HCT116 (cell line): ENCODE data around the gene PPIL6. TPM values are rescaled to one million over a fixed set of nuclear protein-coding genes. Genes with fewer than 3 reads are reported as not detected.

Experiments used
- ATAC-seq: fragments of 200-7000 bp; cut with Tn5 transposase; 2 replicates; pipeline ENCODE4 v1.9.1; 2020; ENCODE audit warnings: mild to moderate bottlenecking, moderate library complexity
- BruUV-seq: library from RNA; stranded (reverse); fragments of 400-500 nt; replicated peaks from 2 replicates; lab custom pipeline; 2021; lab: Mats Ljungman, UMichigan
- CTCF ChIA-PET: fragments of 300-600 bp; sonication (Branson Sonifier 250); formaldehyde crosslinking; loops from one replicate; lab custom pipeline; 2021; ENCODE audit warnings: antibody characterized with exemption; lab: Charles Lee
- POLR2A ChIA-PET: fragments of 300-600, 350-600 bp; sonication (Branson Sonifier 250); formaldehyde crosslinking; loops from one replicate; lab custom pipeline; 2021; ENCODE audit warnings: antibody characterized with exemption; lab: Charles Lee
- RAD21 ChIA-PET, 2 experiments: fragments of 300-600 bp; sonication (Branson Sonifier 250); formaldehyde crosslinking; loops; one replicate each; lab custom pipeline; 2023; ENCODE audit warnings: low total read pairs in 2 of 2; ENCODE audit not compliant: uncharacterized antibody in 2 of 2, unreplicated experiment in 2 of 2, low non-redundant PET in 1 of 2; lab: Charles Lee
- DNase-seq: peaks from one replicate; pipeline ENCODE4 v3.0.0-alpha.2; 2010; ENCODE audit warnings: low read depth, low spot score
- H2AFZ ChIP-seq: fragments of 200-600 bp; shearing (Covaris generic), sonication (generic); 2 replicates; pipeline ENCODE4 v1.6.1; 2017; ENCODE audit warnings: low read depth, mixed run types, mixed read lengths, antibody characterized with exemption, low read length; ENCODE audit not compliant: poor library complexity, severe bottlenecking
- H3K27ac ChIP-seq: 2 replicates; pipeline ENCODE4 v1.5.1; 2012; ENCODE audit warnings: low read depth, low read length
- H3K27me3 ChIP-seq: fragments of 200-600 bp; sonication (generic); 2 replicates; pipeline ENCODE4 v1.6.1; 2016; ENCODE audit warnings: mixed run types, low read length, mixed read lengths; ENCODE audit not compliant: insufficient read depth
- H3K36me3 ChIP-seq, 2 experiments: fragments of 200-500 bp in 1 of 2; fragments of 200-600 bp in 1 of 2; sonication (Bioruptor generic) in 1 of 2; sonication (generic) in 1 of 2; 2 replicates each; pipeline versions ENCODE4 v1.5.1 to v1.6.1; 2014 to 2016; ENCODE audit warnings: low read length in 2 of 2, inconsistent platforms in 1 of 2, mixed read lengths in 1 of 2, mixed run types in 1 of 2; ENCODE audit not compliant: insufficient read depth in 2 of 2, control insufficient read depth in 1 of 2
- H3K4me1 ChIP-seq, 2 experiments: fragments of 200-600 bp in 1 of 2; sonication (generic) in 1 of 2; 2 replicates each; pipeline versions ENCODE4 v1.5.1 to v1.6.1; 2012 to 2017; ENCODE audit warnings: low read length in 2 of 2, inconsistent platforms in 1 of 2, mild to moderate bottlenecking in 1 of 2, mixed read lengths in 1 of 2, mixed run types in 1 of 2, moderate library complexity in 1 of 2; ENCODE audit not compliant: insufficient read depth in 2 of 2, control insufficient read depth in 1 of 2
- H3K4me2 ChIP-seq: fragments of 200-600 bp; sonication (generic); 2 replicates; pipeline ENCODE4 v1.6.1; 2017; ENCODE audit warnings: mixed run types, low read length, mixed read lengths
- H3K4me3 ChIP-seq, 2 experiments: fragments of 200-600 bp in 1 of 2; sonication (generic) in 1 of 2; replicated peaks in 1 of 2; 2 replicates each; pipeline ENCODE4 v1.5.1; 2011 to 2016; ENCODE audit warnings: low read length in 2 of 2, control low read depth in 1 of 2, low read depth in 1 of 2, mild to moderate bottlenecking in 1 of 2, mixed read lengths in 1 of 2, mixed run types in 1 of 2
- H3K79me2 ChIP-seq: fragments of 200-600 bp; sonication (generic); 2 replicates; pipeline ENCODE4 v1.6.1; 2017; ENCODE audit warnings: mild to moderate bottlenecking, mixed run types, low read length, moderate library complexity, mixed read lengths; ENCODE audit not compliant: insufficient read depth
- H3K9ac ChIP-seq: fragments of 200-600 bp; sonication (generic); 2 replicates; pipeline ENCODE4 v1.6.1; 2016; ENCODE audit warnings: low read length, mixed read lengths
- H3K9me2 ChIP-seq: fragments of 200-600 bp; sonication (generic), shearing (Covaris generic); 2 replicates; pipeline ENCODE4 v1.6.1; 2017; ENCODE audit warnings: mixed run types, mild to moderate bottlenecking, moderate library complexity; ENCODE audit not compliant: insufficient read depth
- H3K9me3 ChIP-seq, 2 experiments: fragments of 200-500 bp in 1 of 2; fragments of 200-600 bp in 1 of 2; sonication (Bioruptor generic) in 1 of 2; sonication (generic) in 1 of 2; 2 replicates each; pipeline ENCODE4 v1.6.1; 2014 to 2017; ENCODE audit warnings: low read length in 2 of 2, mixed read lengths in 2 of 2, inconsistent platforms in 1 of 2, low read depth in 1 of 2, mild to moderate bottlenecking in 1 of 2, mixed run types in 1 of 2, moderate library complexity in 1 of 2; ENCODE audit not compliant: control insufficient read depth in 1 of 2, insufficient read depth in 1 of 2
- H4K20me1 ChIP-seq: fragments of 200-600 bp; sonication (generic), shearing (Covaris generic); 2 replicates; pipeline ENCODE4 v1.6.1; 2017; ENCODE audit warnings: mixed run types, mild to moderate bottlenecking, moderate library complexity; ENCODE audit not compliant: insufficient read depth
- CBX3 ChIP-seq: IDR thresholded peaks from 2 replicates; pipeline ENCODE4 v1.6.1; 2012; ENCODE audit warnings: low read depth
- CEBPB ChIP-seq: IDR thresholded peaks from 2 replicates; pipeline ENCODE4 v1.6.1; 2012; ENCODE audit warnings: low read depth
- FOSL1 ChIP-seq: IDR thresholded peaks from 2 replicates; pipeline ENCODE4 v1.6.1; 2012; ENCODE audit warnings: low read depth
- POLR2A ChIP-seq: IDR thresholded peaks from 2 replicates; pipeline ENCODE4 v1.7.0; 2011; ENCODE audit warnings: borderline replicate concordance; ENCODE audit not compliant: insufficient read depth, insufficient read length; ENCODE audit errors: extremely low read depth
- SP1 ChIP-seq: IDR thresholded peaks from 2 replicates; pipeline ENCODE4 v1.6.1; 2012; ENCODE audit warnings: low read depth
- SRF ChIP-seq: IDR thresholded peaks from 2 replicates; pipeline ENCODE4 v1.6.1; 2012; ENCODE audit warnings: low read depth
- TCF7L2 ChIP-seq: IDR thresholded peaks from 2 replicates; pipeline ENCODE4 v1.7.0; 2011; ENCODE audit warnings: borderline replicate concordance, inconsistent platforms; ENCODE audit not compliant: insufficient read depth, insufficient read length; ENCODE audit errors: extremely low read depth
- YY1 ChIP-seq: IDR thresholded peaks from 2 replicates; pipeline ENCODE4 v1.6.1; 2011; ENCODE audit warnings: low read length, low read depth, moderate library complexity, mild to moderate bottlenecking; ENCODE audit not compliant: insufficient replicate concordance; ENCODE audit errors: extremely low read depth
- ZFX ChIP-seq: fragments of 450-650 bp; IDR thresholded peaks from 2 replicates; pipeline ENCODE4 v1.6.1; 2017
- ZNF274 ChIP-seq: fragments of 200-500 bp; sonication (Bioruptor generic); IDR thresholded peaks from 2 replicates; pipeline ENCODE4 v1.6.1; 2014; ENCODE audit warnings: mild to moderate bottlenecking, low read depth, low read length, inconsistent platforms
- intact Hi-C: fragments of 100-400 bp; cut with micrococcal nuclease; formaldehyde crosslinking; loops from 2 replicates; pipeline ENCODE4 v1.10.0; 2022
- total RNA-seq: library from RNA; stranded (reverse); gene quantifications from one replicate; pipeline ENCODE4 v1.2.1, GENCODE V29; 2021; ENCODE audit not compliant: unreplicated experiment
- TF ChIP-seq, protein P1 (sequence below): IDR thresholded peaks from 2 replicates; pipeline ENCODE4 v1.6.1; 2011; ENCODE audit warnings: mild to moderate bottlenecking, low read length, moderate library complexity; ENCODE audit not compliant: insufficient replicate concordance; ENCODE audit errors: extremely low read depth
- TF ChIP-seq, protein P2 (sequence below): IDR thresholded peaks from 2 replicates; pipeline ENCODE4 v1.6.1; 2012
- TF ChIP-seq, protein P3 (sequence below): IDR thresholded peaks from 2 replicates; pipeline ENCODE4 v1.6.1; 2012
- TF ChIP-seq, protein P4 (sequence below): IDR thresholded peaks from 2 replicates; pipeline ENCODE4 v1.6.1; 2012; ENCODE audit warnings: low read depth
- TF ChIP-seq, protein P5 (sequence below), 3 experiments: fragments of 200-600 bp in 1 of 3; sonication (generic) in 1 of 3; IDR thresholded peaks in 2 of 3; conservative IDR thresholded peaks in 1 of 3; 2 replicates each; pipeline ENCODE4 v1.5.1; 2012 to 2017; ENCODE audit warnings: low read depth in 2 of 3, low read length in 2 of 3, antibody characterized with exemption in 1 of 3, borderline replicate concordance in 1 of 3, control low read depth in 1 of 3, mild to moderate bottlenecking in 1 of 3, mixed read lengths in 1 of 3, mixed run types in 1 of 3, moderate library complexity in 1 of 3; ENCODE audit not compliant: insufficient read depth in 1 of 3

Gene PPIL6
- total RNA-seq, 1 experiment from 2014 or later = 3.3 TPM

GRCh38 chr6:109452181-109452580, 11.8 kb upstream of the PPIL6 start:
- H3K9ac ChIP-seq = no peak overlapping the region
- no peak for TF ChIP-seq POLR2A
- no peak for TF ChIP-seq ZNF274
- TF ChIP-seq, protein P1, sequence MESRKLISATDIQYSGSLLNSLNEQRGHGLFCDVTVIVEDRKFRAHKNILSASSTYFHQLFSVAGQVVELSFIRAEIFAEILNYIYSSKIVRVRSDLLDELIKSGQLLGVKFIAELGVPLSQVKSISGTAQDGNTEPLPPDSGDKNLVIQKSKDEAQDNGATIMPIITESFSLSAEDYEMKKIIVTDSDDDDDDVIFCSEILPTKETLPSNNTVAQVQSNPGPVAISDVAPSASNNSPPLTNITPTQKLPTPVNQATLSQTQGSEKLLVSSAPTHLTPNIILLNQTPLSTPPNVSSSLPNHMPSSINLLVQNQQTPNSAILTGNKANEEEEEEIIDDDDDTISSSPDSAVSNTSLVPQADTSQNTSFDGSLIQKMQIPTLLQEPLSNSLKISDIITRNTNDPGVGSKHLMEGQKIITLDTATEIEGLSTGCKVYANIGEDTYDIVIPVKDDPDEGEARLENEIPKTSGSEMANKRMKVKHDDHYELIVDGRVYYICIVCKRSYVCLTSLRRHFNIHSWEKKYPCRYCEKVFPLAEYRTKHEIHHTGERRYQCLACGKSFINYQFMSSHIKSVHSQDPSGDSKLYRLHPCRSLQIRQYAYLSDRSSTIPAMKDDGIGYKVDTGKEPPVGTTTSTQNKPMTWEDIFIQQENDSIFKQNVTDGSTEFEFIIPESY = no peak
- no peak for TF ChIP-seq SP1
- TF ChIP-seq, protein P2, sequence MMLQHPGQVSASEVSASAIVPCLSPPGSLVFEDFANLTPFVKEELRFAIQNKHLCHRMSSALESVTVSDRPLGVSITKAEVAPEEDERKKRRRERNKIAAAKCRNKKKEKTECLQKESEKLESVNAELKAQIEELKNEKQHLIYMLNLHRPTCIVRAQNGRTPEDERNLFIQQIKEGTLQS = no peak
- TF ChIP-seq, protein P3, sequence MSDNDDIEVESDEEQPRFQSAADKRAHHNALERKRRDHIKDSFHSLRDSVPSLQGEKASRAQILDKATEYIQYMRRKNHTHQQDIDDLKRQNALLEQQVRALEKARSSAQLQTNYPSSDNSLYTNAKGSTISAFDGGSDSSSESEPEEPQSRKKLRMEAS = no peak
- TF ChIP-seq FOSL1 = no peak
- no peak for TF ChIP-seq YY1
- TF ChIP-seq, protein P4, sequence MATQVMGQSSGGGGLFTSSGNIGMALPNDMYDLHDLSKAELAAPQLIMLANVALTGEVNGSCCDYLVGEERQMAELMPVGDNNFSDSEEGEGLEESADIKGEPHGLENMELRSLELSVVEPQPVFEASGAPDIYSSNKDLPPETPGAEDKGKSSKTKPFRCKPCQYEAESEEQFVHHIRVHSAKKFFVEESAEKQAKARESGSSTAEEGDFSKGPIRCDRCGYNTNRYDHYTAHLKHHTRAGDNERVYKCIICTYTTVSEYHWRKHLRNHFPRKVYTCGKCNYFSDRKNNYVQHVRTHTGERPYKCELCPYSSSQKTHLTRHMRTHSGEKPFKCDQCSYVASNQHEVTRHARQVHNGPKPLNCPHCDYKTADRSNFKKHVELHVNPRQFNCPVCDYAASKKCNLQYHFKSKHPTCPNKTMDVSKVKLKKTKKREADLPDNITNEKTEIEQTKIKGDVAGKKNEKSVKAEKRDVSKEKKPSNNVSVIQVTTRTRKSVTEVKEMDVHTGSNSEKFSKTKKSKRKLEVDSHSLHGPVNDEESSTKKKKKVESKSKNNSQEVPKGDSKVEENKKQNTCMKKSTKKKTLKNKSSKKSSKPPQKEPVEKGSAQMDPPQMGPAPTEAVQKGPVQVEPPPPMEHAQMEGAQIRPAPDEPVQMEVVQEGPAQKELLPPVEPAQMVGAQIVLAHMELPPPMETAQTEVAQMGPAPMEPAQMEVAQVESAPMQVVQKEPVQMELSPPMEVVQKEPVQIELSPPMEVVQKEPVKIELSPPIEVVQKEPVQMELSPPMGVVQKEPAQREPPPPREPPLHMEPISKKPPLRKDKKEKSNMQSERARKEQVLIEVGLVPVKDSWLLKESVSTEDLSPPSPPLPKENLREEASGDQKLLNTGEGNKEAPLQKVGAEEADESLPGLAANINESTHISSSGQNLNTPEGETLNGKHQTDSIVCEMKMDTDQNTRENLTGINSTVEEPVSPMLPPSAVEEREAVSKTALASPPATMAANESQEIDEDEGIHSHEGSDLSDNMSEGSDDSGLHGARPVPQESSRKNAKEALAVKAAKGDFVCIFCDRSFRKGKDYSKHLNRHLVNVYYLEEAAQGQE = no peak
- TF ChIP-seq ZFX = no peak
- no peak for TF ChIP-seq TCF7L2
- TF ChIP-seq, protein P5, sequence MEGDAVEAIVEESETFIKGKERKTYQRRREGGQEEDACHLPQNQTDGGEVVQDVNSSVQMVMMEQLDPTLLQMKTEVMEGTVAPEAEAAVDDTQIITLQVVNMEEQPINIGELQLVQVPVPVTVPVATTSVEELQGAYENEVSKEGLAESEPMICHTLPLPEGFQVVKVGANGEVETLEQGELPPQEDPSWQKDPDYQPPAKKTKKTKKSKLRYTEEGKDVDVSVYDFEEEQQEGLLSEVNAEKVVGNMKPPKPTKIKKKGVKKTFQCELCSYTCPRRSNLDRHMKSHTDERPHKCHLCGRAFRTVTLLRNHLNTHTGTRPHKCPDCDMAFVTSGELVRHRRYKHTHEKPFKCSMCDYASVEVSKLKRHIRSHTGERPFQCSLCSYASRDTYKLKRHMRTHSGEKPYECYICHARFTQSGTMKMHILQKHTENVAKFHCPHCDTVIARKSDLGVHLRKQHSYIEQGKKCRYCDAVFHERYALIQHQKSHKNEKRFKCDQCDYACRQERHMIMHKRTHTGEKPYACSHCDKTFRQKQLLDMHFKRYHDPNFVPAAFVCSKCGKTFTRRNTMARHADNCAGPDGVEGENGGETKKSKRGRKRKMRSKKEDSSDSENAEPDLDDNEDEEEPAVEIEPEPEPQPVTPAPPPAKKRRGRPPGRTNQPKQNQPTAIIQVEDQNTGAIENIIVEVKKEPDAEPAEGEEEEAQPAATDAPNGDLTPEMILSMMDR (IDR thresholded peaks at IDR 0.05 in 2 of 3, conservative IDR thresholded peaks at IDR 0.05 in 1 of 3; ENCODE audit: borderline replicate concordance in 1 of 3, insufficient read depth in 1 of 3, low read depth in 2 of 3, low read length in 2 of 3) = no peak
- TF ChIP-seq CEBPB = no peak
- TF ChIP-seq SRF = no peak
- TF ChIP-seq CBX3 = no peak
- H3K9me2 ChIP-seq = no peaks in the 10 kb centered on the region
- no peaks in the 10 kb centered on the region for H3K79me2 ChIP-seq
- BruUV-seq = no TSS peak
- H4K20me1 ChIP-seq = no peaks in the 10 kb centered on the region
- H3K27ac ChIP-seq = no peak overlapping the region
- no peak overlapping the region for H2AFZ ChIP-seq
- H3K4me2 ChIP-seq = no peak overlapping the region
- H3K36me3 ChIP-seq = peaks cover 0 to 5% of the 10 kb centered on the region in 2 experiments; a peak in 1 of 4 replicates
- H3K27me3 ChIP-seq = no peaks in the 10 kb centered on the region
- ATAC-seq = no peak
- no peak overlapping the region for H3K4me3 ChIP-seq
- DNase-seq = no peak
- CTCF ChIA-PET = interaction anchor here (1.6 kb wide), 1 partner anchor 11 kb away, joined by 4 read pairs; the partner anchor contains the start of genes PPIL6 and SMPD2
- H3K9me3 ChIP-seq = no peaks in the 10 kb centered on the region
- RAD21 ChIA-PET = no interaction called here
- POLR2A ChIA-PET = no interaction called here
- intact Hi-C loops = no loop called here
- H3K4me1 ChIP-seq = peaks cover 4 to 26% of the 10 kb centered on the region in 2 experiments; a peak in 3 of 4 replicates
